HG03280 (cell line): ENCODE measurements around the gene SERPINE3.

ENCODE experiments used
- ATAC-seq: cut with Tn5 transposase; IDR thresholded peaks from one replicate; pipeline ENCODE4 v1.9.1; 2021; ENCODE audit warnings: mild to moderate bottlenecking, moderate library complexity; ENCODE audit not compliant: unreplicated experiment

The SERPINE3 gene

DNA sequence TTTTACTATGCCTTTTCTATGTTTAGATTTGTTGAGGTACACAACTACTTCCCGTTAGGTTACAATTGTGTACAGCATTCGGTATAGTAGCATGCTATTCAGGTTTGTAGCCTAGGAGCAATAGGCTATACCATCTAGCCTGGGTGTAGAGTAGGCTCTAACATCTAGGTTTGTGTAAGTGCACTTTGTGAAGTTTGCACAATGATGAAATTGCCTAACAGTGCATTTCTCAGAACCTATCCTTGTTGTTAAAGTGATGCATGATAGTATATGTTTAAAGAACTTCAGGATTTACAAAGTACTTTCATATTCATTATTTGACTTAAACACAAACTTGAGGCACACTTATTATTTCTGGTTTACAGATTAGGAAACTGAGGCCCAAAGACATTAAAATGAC, 11.5 kb upstream of the SERPINE3 start:
- ATAC-seq, result no peak

DNA sequence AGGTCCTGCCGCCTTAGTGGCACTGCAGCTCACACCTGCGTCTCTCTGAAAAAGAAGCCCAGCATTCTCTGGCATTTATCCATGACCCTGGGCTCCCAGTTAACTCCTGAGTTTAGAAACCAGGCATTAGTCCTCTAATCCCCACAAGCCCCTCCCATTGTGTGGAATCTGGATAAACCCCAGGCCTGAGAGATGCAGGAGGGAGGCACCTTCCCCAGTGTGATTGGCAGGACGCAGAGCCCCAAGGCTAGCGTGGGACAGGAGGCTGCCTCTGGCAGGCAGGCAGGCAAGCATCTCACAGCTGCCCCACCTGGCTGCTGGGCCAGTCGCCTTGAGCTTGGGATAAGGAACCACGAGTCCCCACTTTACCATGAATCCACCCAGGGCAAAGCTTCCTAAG, 11.0 kb upstream of the SERPINE3 start:
- ATAC-seq, result no peak

DNA sequence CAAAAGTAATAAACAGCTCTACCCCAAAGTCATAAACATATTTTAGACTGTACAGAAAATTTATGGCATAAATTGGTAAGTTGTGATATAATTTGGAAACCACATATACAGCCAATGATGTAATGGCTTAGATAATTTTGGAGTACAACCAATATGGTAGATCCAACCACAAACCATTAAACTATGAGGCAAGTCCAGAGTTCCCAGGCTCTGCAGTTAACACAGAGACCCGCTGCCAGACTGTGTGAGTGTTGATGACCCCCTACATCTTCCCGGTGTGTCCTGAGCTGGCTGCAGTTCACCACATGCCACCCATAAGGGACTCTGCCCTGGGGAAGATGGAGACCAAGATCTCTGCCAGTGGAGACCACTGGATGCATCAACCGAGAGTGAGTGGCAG, 9.9 kb upstream of the SERPINE3 start:
- ATAC-seq, result no peak

DNA sequence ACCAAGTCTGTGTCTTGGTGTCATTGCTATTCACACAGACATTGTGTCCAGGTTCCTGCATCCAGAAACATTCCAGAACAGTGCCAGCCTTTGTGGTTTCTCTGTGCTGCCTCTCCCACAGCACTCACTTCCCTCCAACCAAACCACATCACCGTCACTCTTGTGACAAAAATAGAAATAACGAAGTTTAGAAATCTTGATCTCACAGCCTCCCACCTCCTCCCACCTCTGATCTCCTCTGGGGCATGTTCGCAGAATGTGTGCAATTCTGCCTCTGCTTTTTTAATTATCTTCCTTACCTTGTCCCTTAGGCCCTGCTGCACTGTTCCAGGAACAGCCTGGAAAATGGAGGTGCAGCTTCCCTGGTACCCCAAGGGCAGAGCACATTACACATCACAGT, 8.7 kb upstream of the SERPINE3 start:
- ATAC-seq, result no peak

DNA sequence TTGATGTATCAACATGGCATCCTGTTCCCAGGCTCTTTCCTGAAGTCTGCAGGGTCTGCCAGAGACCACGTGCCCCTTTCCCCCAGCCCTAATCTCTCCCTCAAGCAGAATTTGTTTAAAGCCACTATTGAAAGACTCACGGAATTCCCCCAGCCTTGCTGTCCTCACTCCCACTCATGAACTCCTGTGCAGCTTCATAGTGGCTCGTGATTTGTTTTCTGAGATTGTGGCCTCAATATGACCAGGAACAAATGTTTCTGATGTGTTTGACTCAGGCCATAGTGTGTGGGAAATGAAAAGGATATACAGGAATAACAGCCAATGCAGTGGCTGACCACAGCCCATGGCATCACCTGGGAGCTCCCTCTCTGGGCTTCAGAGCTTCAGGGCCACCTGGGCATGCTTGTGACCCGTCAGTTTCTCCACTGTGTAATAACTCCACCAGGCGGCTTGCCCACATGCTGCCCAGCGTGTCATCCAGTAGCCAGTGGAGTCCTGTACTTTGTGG, 8.1 kb upstream of the SERPINE3 start:
- no peak for ATAC-seq

DNA sequence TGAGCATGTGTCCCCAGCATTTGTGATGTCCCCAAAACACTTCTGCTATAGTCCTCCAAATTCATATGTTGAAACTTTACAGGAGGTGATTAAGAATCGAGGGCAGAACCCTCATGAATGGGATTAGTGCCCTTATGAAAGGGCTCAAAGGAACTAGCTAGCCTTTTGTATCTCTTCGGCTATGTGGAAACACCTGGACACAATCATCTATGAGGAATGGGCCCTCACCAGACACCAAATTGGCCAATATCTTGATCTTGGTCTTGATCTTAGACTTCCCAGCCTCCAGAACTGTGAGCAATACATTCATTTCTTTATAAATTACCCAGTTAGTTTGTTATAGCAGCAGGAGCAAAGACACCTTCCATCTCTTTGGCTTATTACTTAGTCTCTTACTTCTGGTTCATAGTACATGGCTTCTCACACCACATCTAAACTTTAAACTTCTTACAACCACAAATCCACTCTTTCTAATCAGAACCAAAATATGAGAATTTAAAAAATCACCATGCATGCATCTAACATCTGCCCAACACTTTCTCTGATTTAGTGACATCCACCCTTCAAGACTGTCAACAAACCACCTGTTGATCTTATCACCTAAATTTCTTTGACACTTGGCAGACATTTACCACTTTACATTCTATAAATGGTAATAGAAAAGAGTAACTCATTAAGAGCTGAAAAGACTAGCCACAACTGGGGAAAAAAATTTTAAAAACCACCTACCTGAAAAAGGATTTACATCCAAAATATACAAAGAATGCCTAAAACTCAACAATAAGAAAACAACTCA, 6.7 kb upstream of the SERPINE3 start:
- no peak for ATAC-seq

DNA sequence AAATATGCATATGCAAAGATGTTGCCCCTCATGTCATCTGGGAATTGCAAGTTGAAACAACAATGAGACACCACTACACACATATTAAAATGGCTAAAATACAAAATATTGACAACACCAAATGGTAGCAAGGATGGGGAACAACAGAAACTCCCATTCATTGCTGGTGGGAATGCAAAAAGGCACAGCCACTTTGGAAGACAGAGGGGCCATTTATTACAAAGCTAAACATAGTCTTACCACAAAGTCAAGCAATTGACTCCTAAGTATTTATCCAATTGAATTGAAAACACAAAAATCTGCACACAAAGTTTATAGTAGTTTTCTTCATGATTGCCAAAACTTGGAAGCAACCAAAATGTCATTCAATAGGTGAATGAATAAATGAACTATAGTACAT, 6.1 kb upstream of the SERPINE3 start:
- ATAC-seq, result no peak

DNA sequence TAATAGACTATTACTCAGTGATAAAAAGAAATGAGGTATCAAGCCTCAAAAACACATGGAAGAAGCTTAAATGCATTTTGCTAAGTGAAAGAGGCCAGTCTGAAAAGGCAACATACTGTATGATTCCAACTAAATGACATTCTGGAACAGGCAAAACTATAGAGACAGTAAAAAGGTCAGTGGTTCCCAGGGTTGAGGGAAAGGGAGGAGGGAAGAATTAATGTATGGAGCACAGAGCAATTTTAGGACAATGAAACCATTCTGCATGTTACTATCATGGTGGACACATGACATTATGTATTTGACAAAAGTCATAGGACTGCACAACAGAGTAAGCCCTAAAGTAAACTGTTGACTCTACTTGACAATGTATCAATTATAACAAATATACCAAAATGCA, 5.7 kb upstream of the SERPINE3 start:
- no peak for ATAC-seq

DNA sequence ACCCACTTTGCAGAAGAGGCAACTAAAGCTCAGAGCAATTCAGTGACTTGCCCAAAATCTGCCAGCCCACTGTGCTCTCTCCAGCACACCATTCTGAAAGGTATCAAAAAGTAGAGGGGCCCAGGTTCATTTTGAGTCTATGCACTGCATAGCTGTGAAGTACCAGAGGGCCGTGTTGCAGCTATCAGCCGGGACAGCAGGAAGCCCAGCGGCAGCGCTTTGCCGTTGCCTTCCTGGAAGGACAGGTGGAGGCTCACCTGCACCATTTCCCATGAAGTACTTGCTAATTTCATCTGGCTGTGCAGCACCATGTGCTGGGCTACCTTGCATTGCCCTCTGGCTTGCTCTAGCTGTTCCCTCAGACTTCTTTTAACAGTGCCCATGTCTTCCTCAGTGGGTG, 2.7 kb upstream of the SERPINE3 start:
- no peak for ATAC-seq

DNA sequence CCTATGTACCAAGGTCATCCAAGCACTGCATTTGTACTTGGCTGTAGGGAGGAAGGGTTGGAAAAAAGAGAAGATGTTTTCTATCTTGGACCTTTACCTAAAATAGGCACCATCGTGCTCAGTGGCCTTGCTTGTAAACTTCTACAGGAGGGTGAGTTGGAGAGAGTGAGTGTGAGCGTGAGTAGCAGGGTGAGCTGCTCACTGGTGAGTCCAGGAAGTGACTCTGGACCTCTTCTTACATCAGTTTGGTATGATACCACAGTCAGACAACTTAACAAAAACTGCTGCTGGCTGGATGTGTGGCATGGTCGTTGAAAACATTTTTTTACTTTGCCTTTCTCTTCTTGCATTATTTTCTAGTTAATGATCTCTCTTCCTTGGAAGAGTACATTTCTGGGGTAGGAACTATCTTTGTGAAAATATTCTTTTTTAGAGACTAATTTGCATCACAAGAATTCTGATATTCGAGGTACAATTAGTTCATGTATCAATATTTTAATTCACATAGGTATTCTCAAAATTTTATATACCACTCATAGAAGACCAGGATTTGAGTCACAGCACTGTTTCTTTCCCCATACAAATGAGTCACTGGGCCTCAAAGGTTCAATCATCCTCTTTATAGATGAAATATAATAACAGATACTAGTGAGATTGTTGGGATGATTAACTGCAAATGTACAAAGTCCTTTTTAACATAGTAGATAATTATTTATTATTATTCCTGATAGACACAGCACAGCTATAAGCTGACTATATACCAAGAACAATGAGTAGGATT, 651 bp downstream of the SERPINE3 start:
- ATAC-seq, result no peak

DNA sequence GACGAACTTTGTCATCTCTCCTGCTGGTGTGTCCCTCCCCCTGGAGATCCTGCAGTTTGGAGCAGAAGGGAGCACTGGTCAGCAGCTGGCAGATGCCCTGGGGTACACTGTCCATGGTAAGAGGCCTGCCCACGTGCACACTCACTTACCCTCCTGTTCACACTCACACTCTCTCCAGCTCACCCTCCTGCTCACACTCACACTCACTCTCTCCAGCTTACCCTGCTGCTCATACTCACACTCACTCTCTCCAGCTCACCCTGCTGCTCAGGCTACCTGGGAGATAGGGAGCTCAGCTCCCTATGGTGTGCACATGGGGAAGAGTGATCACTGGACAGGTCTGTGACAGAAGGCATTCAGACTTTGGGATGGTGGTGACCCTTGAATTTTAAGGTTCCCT, 1.7 kb downstream of the SERPINE3 start:
- ATAC-seq, result no peak

DNA sequence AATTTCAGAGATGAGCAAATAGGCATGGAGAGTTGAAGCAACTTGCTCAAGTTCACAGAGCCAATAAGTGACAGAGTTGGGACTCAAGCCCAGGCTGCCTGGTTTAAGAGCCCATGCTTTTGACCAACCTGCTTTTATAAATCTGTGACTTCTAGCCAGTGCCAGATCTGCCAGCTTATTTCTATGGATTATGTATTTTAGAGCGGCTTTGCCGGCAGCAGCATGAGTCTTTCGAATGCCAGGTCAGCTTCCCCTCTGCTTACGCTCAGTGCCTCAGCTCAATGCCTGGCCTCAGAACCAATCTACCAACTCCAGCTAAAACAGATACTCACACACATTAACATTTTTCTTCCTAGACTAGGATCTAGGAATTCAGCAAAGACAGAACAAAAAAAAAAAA, 2.3 kb downstream of the SERPINE3 start:
- no peak for ATAC-seq

DNA sequence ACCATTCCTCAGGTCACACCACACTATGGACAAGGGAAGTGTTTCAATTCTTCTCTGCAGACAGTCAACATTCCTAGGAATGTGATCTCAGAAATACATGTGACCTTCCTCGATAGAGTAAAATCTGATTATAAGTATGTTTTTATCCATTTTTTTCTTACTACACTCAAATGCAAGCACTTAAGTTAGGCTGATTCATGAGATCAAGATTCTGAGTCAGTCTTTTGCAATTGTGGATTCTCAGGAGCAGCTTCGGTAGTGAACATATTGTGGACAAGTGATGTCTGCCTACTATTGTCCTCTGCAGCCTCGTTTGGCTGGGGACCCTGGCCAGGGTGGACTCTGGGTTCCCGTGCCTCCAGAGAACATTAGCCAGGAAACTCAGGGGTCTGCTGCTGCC, 3.2 kb downstream of the SERPINE3 start:
- no peak for ATAC-seq

DNA sequence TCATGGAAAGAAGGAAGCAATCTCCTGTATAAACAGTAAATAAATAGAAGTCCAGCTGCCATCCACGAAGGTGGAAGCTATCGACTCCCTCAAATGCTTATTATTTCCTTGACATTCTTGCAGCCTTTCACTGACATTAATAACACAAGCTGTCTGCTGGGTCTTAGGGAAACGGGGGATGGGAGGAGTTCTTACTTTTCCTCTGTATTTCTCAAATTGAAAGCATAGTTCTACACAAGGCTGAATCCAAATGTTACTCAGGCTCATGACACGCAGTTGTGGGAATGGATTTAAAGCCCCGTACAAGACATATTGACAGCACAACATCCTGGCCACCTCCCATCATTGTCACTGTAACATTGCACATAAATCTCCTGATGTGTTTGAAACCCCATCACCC, 4.0 kb downstream of the SERPINE3 start:
- no peak for ATAC-seq

DNA sequence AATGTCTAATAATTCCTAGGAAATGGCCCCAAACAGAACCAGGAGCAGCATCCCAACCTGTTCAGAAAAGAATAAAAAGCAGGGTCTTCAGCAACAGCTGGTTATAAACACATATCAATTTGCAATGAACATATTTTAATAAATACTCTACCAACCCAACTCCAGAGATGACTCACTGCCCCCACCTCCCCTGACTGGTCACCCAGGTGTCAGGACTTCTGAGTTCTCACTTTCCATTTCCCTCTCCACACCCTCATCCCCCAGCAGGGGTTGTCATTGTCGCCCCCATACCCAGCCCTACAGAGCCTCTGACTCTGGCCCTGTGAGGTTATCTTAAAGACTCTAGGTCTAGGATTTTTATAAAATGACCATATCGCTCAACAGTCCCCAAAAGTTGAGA, 6.9 kb downstream of the SERPINE3 start:
- no peak for ATAC-seq

DNA sequence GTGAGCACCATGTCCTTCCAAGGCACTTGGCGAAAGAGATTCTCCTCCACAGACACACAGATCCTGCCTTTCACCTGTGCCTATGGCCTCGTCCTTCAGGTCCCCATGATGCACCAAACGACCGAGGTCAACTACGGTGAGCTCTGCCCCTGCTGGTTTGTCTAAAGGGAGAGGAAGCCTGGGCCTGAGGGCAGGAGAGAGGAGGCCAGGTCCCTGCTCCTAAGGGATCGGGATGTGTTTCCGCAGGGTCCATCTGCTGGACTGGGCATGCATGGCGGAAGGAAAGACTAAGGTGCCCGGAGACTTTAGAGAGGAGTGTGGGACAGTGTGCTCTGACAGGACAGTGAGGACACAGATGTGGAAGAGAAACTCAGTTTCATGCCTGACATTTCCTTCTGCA, 7.6 kb downstream of the SERPINE3 start:
- ATAC-seq, result no peak

DNA sequence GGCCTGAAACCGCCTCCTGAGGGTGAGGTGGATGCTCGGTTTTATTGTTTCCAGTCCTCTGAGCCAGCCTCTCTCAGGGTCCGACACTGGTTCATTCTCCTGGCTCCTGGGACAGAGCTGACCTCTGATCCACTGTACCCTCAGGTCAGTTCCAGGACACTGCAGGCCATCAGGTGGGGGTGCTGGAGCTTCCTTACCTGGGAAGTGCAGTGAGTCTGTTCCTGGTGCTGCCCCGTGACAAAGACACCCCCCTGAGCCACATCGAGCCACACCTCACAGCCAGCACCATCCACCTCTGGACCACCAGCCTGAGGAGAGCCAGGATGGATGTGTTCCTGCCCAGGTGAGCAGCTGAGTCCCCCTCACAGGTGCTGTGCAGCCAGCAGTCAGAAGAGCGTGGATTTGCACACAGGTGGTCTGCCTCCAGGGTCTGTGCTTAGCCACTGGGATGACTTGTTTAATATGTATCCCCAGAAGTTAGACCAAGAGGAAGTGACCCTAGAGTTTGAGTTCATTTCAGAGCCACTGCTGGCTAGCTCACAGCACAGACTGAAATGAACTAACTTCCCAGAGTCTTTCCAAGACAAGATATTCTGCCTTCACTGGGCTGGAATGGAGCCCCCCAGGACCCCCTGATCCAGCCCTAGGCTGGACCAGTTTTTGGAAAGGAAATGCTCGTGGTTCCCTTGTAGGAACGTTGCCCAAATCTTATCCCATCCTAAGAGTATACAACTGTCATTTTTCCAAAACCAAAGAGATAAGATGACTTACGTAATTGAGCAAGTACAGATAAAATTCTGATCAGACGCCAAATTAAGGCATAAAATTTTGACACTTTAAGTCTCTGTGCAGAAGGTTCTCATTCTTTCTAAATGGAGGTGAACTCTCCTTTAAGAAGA, 8.8 kb downstream of the SERPINE3 start:
- ATAC-seq, result no peak

DNA sequence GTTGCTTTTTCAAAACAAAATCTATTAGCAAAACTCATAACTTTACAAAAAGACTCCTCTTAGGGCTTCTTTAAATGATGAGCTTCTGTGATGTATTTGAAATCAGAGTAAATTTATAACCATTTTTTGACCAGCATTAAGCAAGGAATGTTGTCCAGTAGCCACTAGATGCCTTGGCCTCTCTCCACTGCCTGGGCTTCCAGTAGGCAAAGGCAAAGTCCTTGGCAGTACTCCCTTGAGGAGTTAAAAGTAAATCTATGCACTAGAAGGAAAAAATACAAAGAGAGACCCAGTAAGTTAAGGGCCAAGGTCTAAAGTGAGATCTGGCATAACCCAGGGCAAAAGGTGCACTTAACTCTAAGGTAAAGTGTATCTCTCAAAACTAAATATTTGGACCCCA, 9.5 kb downstream of the SERPINE3 start:
- no peak for ATAC-seq

DNA sequence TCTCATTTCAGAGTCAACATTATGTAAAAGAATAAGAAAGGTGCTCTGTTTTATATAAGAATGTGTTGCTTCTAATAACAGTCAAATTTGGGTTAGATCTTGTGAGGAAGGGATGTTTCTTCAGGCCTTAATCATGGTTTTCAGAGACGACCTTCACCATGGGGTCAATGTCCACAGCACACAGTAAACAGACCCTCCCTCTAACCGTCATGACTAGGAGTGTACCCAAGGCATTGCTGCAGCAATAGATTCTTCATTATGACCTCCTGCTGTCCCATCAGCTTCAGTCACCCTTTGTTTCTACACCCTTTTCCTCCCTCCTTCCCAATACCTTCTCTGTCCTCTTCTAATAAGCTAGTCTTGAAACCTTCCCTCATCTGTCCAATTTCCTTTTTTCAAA, 15.7 kb downstream of the SERPINE3 start:
- no peak for ATAC-seq

DNA sequence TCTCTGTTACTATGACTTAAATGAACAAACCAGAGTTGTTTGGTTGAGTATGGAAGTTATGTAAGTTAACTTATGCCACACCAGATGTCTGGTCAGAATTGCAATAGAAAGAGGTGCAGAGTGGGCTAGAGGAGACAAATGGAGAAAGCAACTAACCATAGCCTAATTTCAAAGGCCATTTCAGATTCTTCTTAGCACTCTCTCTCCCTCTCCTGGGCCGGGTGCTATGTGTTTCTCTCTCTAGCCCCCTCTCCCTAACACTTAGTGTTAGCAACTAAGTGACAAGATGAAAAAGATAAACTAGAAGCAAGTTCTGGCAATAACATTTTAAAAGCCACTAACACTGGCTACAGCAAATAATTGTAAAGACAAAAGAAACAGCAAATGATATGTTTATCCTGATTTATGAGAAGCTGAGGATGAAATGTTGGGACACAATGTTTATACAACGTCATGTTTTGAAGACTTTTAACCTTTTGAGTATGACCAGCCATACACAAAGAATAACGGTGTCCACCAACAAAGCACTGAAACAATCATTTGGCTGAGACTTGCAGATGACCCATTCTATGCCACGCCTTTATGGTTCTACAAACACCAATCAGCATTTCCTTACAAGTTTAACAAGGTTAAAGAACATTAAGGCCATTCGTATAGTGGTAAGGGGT, 18.6 kb downstream of the SERPINE3 start:
- ATAC-seq, result no peak

DNA sequence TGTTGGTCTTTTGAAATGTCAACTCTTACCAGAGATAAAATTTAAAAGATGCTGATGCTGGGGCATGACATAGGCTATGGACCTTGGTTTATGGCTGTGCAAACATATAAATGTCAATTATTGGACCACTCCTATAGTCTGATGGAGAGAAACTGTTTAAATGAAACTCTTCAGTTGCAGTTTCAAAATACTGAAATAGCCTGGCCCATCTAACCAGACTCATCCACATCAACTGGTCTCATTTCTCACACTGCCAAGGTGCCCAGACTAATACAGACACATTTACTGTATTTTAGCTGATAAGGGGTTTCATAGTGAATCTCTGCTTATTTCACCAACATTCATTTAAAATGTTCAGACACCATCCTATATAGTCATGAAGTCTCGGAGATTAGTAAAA, 19.9 kb downstream of the SERPINE3 start:
- no peak for ATAC-seq
